Mucosa of rectum (tissue), 2 donors: Measurements from ENCODE around the gene IGSF21.

Experiments
- H3K27ac ChIP-seq, 2 donors: one replicate each; pipeline ENCODE4 v1.7.0; 2013; ENCODE audit warnings: inconsistent platforms in 2 of 2, low read depth in 2 of 2, low read length in 2 of 2
- H3K27me3 ChIP-seq, 2 donors: one replicate each; pipeline ENCODE4 v1.7.0; 2013; ENCODE audit warnings: low read length in 2 of 2; ENCODE audit not compliant: control insufficient read depth in 2 of 2, insufficient read depth in 2 of 2
- H3K36me3 ChIP-seq, 2 donors: one replicate each; pipeline ENCODE4 v1.7.0; 2013; ENCODE audit warnings: low read length in 2 of 2; ENCODE audit not compliant: control insufficient read depth in 2 of 2, insufficient read depth in 2 of 2
- H3K4me1 ChIP-seq, 2 donors: one replicate each; pipeline ENCODE4 v1.7.0; 2013; ENCODE audit warnings: low read length in 2 of 2, mild to moderate bottlenecking in 1 of 2; ENCODE audit not compliant: control insufficient read depth in 2 of 2, insufficient read depth in 2 of 2
- H3K4me3 ChIP-seq, 2 donors: one replicate each; pipeline ENCODE4 v1.7.0; 2013; ENCODE audit warnings: low read length in 2 of 2
- H3K9ac ChIP-seq, 2 donors: one replicate each; pipeline ENCODE4 v1.7.0; 2013; ENCODE audit warnings: low read length in 2 of 2, low read depth in 1 of 2, mild to moderate bottlenecking in 1 of 2
- H3K9me3 ChIP-seq, 2 donors: one replicate each; pipeline ENCODE4 v1.7.0; 2013; ENCODE audit warnings: low read length in 2 of 2; ENCODE audit not compliant: control insufficient read depth in 2 of 2
- donor health status: healthy.
- donor health status: Normal muscosa, but diverticular disease.

Gene IGSF21

DNA sequence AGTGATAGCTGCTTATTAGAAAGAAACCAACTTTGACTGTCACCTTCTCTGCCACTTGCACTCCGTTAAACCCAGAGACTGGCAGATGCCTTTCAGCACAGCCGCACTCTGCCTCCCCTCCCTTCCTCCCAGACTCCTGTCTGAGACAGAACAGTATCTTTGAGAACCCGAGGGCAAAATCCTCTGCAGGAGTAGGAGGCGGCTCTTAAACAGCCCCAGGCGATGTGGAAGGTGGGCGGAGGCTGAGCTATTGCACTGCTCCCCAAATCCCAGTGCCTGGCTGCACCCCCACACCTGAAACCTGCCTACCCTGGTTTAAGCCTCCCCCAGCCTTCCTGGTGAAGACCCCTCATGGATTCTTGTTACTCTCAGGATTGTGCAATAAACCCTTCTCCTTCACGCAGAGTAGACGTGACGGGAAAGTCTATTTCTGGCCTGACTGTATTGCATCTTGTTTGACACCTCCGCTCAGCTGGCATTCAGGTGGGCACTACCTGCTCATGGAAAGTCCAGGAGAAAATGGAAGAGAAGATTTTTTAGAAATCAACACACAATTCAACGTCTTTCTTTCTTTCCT is 34.4 kb upstream of the IGSF21 start:
- H3K9me3 ChIP-seq, result no peaks in the 10 kb centered on the region
- H3K27me3 ChIP-seq, result peaks cover 7 to 9% of the 10 kb centered on the region in 2 donors
- no peak overlapping the region for H3K27ac ChIP-seq

DNA sequence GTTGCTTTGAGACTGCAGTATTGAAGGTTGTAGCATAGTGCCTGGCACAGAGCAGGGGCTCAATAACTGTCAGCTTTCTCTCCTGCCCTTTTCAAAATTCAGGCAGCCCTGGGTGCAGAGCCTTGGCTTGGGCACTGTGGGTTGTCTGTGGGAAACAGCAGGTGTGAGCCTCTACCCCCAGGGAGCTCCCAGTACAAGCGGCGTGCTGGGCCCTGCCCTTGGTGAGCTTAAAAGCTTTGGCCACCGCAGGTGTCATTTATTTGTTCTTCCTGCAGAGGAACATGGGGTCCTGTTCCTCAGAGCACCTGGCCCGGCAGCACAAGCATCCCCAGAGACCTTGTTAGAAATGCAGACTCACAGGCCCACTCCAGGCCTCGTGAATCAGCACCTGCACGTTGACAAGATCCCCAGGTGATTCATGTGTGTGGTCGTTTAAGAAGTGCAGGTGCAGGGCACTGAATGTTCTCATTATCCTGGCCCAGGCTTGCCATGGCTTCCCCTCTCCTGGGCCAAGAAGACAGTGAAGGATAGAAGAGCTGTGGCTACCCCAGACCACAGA is 29.9 kb upstream of the IGSF21 start:
- Histone ChIP-seq H3K27me3 (peaks cover 5 to 6% of the 10 kb centered on the region in 2 donors), H3K4me1 (no peaks in the 10 kb centered on the region), H3K9ac (no peak overlapping the region), H3K27ac (no peak overlapping the region), H3K9me3 (no peaks in the 10 kb centered on the region), H3K4me3 (no peak overlapping the region), H3K36me3 (no peaks in the 10 kb centered on the region)

More for the DNA sequence above, 34.4 kb upstream of the IGSF21 start:
- Histone ChIP-seq H3K4me3 (no peak overlapping the region), H3K9ac (no peak overlapping the region), H3K4me1 (no peaks in the 10 kb centered on the region), H3K36me3 (no peaks in the 10 kb centered on the region)

DNA sequence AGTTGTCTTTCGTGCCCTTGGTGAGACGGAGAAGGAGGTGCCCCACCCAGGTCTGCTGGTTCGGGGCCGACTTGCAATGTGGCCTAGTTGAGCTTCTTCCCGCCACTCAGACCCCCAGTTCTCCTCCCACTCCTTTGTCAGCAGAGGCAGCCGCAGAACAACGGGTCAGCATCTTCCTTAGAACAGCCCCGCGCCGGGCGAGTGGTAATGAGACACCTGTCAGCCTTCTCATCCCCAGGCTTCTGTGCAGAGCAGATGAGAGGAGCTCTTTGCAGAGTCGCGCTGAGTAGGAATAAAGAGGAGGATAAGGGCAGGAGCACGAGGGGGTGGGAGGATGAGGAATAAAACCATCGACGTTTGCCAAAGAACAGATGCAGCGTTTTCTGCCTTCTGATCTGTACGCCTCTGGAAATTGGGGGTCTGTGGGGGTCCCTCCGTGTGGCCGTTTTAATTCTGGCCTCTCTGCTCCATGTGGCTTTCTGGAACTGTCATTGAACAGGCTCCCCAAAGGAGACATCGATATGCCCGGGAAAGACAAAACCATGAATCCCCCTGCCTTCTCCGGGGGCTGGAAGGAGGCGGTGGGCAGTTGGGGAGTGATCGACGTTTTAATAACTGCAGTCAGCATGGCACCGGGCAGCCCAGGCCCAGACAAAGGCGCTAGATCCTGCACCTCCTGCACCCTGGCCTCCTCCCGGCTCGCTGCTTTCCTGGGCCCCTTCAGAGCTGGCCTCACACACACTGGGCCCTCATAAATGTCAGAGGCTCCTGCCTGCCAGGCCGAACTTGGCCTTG is 27.5 kb upstream of the IGSF21 start:
- Histone ChIP-seq H3K4me1 (no peaks in the 10 kb centered on the region), H3K27me3 (peaks cover 5 to 6% of the 10 kb centered on the region in 2 donors), H3K9me3 (no peaks in the 10 kb centered on the region), H3K27ac (no peak overlapping the region), H3K4me3 (no peak overlapping the region), H3K9ac (no peak overlapping the region), H3K36me3 (no peaks in the 10 kb centered on the region)

- Histone ChIP-seq H3K27ac (no peak overlapping the region), H3K9me3 (no peaks in the 10 kb centered on the region), H3K4me3 (no peak overlapping the region), H3K4me1 (no peaks in the 10 kb centered on the region), H3K9ac (no peak overlapping the region), H3K36me3 (no peaks in the 10 kb centered on the region), H3K27me3 (peaks cover 1 to 4% of the 10 kb centered on the region in 2 donors)
Observed at GRCh38 chr1:18085387-18086074, 22.1 kb upstream of the IGSF21 start.

GRCh38 chr1:18088077-18088594 is 19.5 kb upstream of the IGSF21 start:
- no peaks in the 10 kb centered on the region for H3K9me3 ChIP-seq
- no peaks in the 10 kb centered on the region for H3K36me3 ChIP-seq
- peaks cover 2 to 3% of the 10 kb centered on the region in 2 donors for H3K27me3 ChIP-seq
- no peak overlapping the region for H3K9ac ChIP-seq
- no peaks in the 10 kb centered on the region for H3K4me1 ChIP-seq
- no peak overlapping the region for H3K4me3 ChIP-seq
- no peak overlapping the region for H3K27ac ChIP-seq

GRCh38 chr1:18089488-18089887 is 18.1 kb upstream of the IGSF21 start:
- Histone ChIP-seq H3K27me3 (peaks cover 2 to 3% of the 10 kb centered on the region in 2 donors), H3K36me3 (no peaks in the 10 kb centered on the region), H3K4me1 (peaks cover 0 to 3% of the 10 kb centered on the region in 2 donors), H3K27ac (no peak overlapping the region), H3K9ac (no peak overlapping the region), H3K4me3 (no peak overlapping the region), H3K9me3 (no peaks in the 10 kb centered on the region)

DNA sequence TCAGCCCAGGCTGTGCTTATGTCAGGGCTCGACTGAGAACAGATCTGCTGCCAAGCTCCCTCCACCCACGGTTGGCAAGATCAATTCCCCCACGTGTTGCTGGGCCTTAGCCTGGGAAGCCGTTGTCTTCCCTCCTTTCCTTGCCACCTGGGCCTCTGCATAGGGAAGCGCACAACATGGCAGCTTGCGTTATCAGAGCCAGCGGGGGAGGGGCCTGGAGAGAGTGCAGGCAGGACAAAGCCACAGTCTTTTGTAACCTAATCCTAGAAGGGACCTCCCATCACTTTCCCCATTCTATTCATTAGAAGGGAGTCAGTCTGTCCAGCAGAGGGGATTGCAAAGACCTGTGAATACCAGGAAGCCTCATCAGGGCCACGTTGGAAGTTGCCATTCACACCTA is 17.0 kb upstream of the IGSF21 start:
- Histone ChIP-seq H3K9ac (no peak overlapping the region), H3K9me3 (no peaks in the 10 kb centered on the region), H3K27me3 (peaks cover 2 to 3% of the 10 kb centered on the region in 2 donors), H3K27ac (no peak overlapping the region), H3K36me3 (no peaks in the 10 kb centered on the region), H3K4me3 (no peak overlapping the region), H3K4me1 (peaks cover 0 to 3% of the 10 kb centered on the region in 2 donors)

GRCh38 chr1:18091660-18092446 is 15.7 kb upstream of the IGSF21 start:
- H3K4me1 ChIP-seq, result peaks cover 0 to 3% of the 10 kb centered on the region in 2 donors
- H3K9ac ChIP-seq, result no peak overlapping the region
- H3K4me3 ChIP-seq, result no peak overlapping the region
- H3K27me3 ChIP-seq, result peaks cover 2 to 3% of the 10 kb centered on the region in 2 donors
- no peak overlapping the region for H3K27ac ChIP-seq
- H3K9me3 ChIP-seq, result no peaks in the 10 kb centered on the region
- no peaks in the 10 kb centered on the region for H3K36me3 ChIP-seq

- Histone ChIP-seq H3K4me3 (no peak overlapping the region), H3K9ac (no peak overlapping the region), H3K36me3 (no peaks in the 10 kb centered on the region), H3K9me3 (no peaks in the 10 kb centered on the region), H3K4me1 (peaks cover 0 to 3% of the 10 kb centered on the region in 2 donors), H3K27ac (no peak overlapping the region), H3K27me3 (peaks cover 2 to 3% of the 10 kb centered on the region in 2 donors)
Observed at GRCh38 chr1:18093193-18093592, 14.4 kb upstream of the IGSF21 start.
